ENCODE data around the gene INSC.

Gene INSC

GRCh38 chr11:15119826-15120225 lies 5.1 kb downstream of the INSC start:
- in situ Hi-C loops (cut with MboI; ENCODE audit: low sequenced_read_pairs) = no loop called here
- no peaks in the 10 kb centered on the region for H3K4me1 ChIP-seq

GRCh38 chr11:15123849-15124248 lies 9.1 kb downstream of the INSC start:
- H3K36me3 ChIP-seq (replicated peaks) = no peaks in the 10 kb centered on the region
- no peak overlapping the region for H3K4me3 ChIP-seq
- H3K27me3 ChIP-seq (ENCODE audit: low read depth) = no peaks in the 10 kb centered on the region
- in situ Hi-C loops (cut with MboI; ENCODE audit: low sequenced_read_pairs) = no loop called here
- H3K9me3 ChIP-seq = no peaks in the 10 kb centered on the region
- no peak for DNase-seq (ENCODE audit: low spot score in 2 of 2)
- no peaks in the 10 kb centered on the region for H3K4me1 ChIP-seq

More at GRCh38 chr11:15119826-15120225, 5.1 kb downstream of the INSC start:
- DNase-seq (ENCODE audit: low spot score in 2 of 2) = no peak
- no peak overlapping the region for H3K4me3 ChIP-seq
- H3K27me3 ChIP-seq (ENCODE audit: low read depth) = no peaks in the 10 kb centered on the region
- H3K9me3 ChIP-seq = no peaks in the 10 kb centered on the region
- H3K36me3 ChIP-seq (replicated peaks) = no peaks in the 10 kb centered on the region

GRCh38 chr11:15124528-15124927 lies 9.8 kb downstream of the INSC start:
- H3K36me3 ChIP-seq (replicated peaks) = no peaks in the 10 kb centered on the region
- H3K4me1 ChIP-seq = no peaks in the 10 kb centered on the region
- H3K4me3 ChIP-seq = no peak overlapping the region
- H3K27me3 ChIP-seq (ENCODE audit: low read depth) = no peaks in the 10 kb centered on the region
- in situ Hi-C loops (cut with MboI; ENCODE audit: low sequenced_read_pairs) = no loop called here
- DNase-seq (ENCODE audit: low spot score in 2 of 2) = no peak
- H3K9me3 ChIP-seq = no peaks in the 10 kb centered on the region

GRCh38 chr11:15127341-15127740 lies 12.6 kb downstream of the INSC start:
- H3K4me1 ChIP-seq = no peaks in the 10 kb centered on the region
- H3K36me3 ChIP-seq (replicated peaks) = no peaks in the 10 kb centered on the region
- H3K27me3 ChIP-seq (ENCODE audit: low read depth) = no peaks in the 10 kb centered on the region
- no peak overlapping the region for H3K4me3 ChIP-seq
- H3K9me3 ChIP-seq = no peaks in the 10 kb centered on the region
- in situ Hi-C loops (cut with MboI; ENCODE audit: low sequenced_read_pairs) = no loop called here
- DNase-seq (ENCODE audit: low spot score in 2 of 2) = no peak

- no peaks in the 10 kb centered on the region for H3K4me1 ChIP-seq
- no peaks in the 10 kb centered on the region for H3K27me3 ChIP-seq (ENCODE audit: low read depth)
- H3K4me3 ChIP-seq = no peak overlapping the region
- H3K36me3 ChIP-seq (replicated peaks) = no peaks in the 10 kb centered on the region
- DNase-seq (ENCODE audit: low spot score in 2 of 2) = no peak
- H3K9me3 ChIP-seq = no peaks in the 10 kb centered on the region
- in situ Hi-C loops (cut with MboI; ENCODE audit: low sequenced_read_pairs) = no loop called here
Observed at GRCh38 chr11:15128621-15129020, 13.9 kb downstream of the INSC start.

- Histone ChIP-seq H3K36me3 (replicated peaks) (no peaks in the 10 kb centered on the region), H3K4me3 (no peak overlapping the region), H3K4me1 (no peaks in the 10 kb centered on the region), H3K27me3 (ENCODE audit: low read depth) (no peaks in the 10 kb centered on the region), H3K9me3 (no peaks in the 10 kb centered on the region)
- no peak for DNase-seq (ENCODE audit: low spot score in 2 of 2)
- in situ Hi-C loops (cut with MboI; ENCODE audit: low sequenced_read_pairs) = no loop called here
Observed at GRCh38 chr11:15136166-15136565, 21.4 kb downstream of the INSC start.

DNA sequence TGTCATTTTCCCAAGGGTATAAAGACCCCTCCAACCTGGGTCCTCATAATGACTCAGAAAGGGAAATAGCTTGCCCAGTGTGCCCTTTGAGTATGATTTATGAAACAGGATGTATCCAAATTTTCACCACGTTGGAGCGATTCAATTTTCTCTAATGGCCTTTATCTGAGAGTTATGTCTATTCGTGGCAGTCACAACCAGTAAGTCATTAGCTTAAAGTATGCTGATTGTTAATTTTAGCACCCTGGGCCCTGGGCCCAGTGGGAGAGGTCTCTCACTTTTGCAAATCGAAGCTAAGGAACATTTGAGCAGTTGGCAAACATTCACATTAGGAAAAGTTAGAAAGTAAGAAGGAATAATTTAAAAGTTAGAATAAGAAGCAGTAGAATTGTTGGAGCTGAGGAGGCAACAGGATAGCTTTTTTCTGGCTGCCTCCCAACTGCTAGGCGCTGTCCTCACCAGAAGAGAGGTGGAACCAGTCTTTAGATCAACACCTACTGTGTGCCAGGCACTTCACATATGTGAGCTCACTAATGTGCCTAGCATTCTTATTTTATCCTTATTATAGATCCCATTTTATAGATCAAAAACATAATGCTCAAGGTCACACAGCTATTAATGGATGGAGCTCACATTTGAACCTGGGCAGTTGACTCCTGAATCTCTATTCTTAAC lies 24.5 kb downstream of the INSC start:
- DNase-seq (ENCODE audit: low spot score in 2 of 2) = no peak
- H3K36me3 ChIP-seq (replicated peaks) = no peaks in the 10 kb centered on the region
- in situ Hi-C loops (cut with MboI; ENCODE audit: low sequenced_read_pairs) = no loop called here

DNA sequence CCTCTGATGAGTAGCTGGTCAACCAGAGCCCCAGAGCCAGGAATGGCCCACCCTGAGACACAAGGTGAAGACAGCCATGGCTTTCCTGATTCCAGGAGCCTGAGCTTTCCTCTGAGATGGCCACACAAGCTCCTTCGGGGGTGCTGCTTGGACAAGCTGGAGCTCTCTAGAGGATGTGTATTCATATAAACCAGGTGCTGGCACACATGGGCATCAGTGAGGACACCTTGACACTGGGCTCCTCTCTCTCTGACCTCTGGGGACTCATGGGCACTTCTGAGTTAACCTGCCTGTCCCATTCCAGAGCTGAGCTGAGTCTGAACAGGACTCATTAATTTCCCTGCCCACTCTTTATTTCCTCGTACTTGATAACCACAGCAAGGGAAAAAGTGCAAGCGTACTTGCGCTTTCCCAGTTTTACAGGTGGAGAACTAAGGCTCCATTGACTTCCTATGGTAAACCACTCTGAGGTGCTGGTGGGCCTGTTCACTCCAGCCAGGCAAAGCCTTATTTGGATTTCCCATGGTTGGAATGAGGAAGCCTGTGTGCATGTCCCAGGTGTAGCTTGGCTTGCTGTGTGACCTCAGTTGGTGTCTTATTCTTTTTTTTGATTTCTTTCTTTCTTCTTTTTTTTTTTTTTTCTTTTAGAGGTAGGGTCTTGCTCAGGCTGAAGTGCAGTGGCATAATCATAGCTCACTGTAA lies 25.4 kb downstream of the INSC start:
- in situ Hi-C loops (cut with MboI; ENCODE audit: low sequenced_read_pairs) = no loop called here
- Histone ChIP-seq H3K4me1 (no peaks in the 10 kb centered on the region), H3K9me3 (no peaks in the 10 kb centered on the region), H3K27me3 (ENCODE audit: low read depth) (no peaks in the 10 kb centered on the region), H3K36me3 (replicated peaks) (no peaks in the 10 kb centered on the region), H3K4me3 (no peak overlapping the region)
- no peak for DNase-seq (ENCODE audit: low spot score in 2 of 2)

More for the DNA sequence above, 24.5 kb downstream of the INSC start:
- Histone ChIP-seq H3K4me3 (no peak overlapping the region), H3K4me1 (no peaks in the 10 kb centered on the region), H3K27me3 (ENCODE audit: low read depth) (no peaks in the 10 kb centered on the region), H3K9me3 (no peaks in the 10 kb centered on the region)

DNA sequence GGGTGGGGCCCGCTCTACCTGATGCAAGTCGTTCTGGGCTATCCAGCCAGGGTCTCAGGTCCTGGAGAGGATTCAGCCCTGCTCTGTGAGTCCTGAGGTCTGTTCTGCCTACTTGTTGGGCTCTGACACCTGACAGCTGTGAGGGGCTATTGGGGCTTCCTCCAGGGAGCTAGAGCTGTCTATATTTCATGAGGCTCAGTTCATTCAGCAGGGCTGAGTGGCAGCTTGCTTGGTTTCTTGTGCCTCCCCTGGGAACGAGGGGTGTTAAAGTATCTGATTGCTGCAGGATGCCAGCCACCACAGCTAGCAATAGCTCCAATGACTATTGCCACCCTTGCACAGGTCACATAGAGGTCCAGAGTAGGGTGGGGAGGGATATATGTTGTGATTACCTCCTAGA lies 26.7 kb downstream of the INSC start:
- no peaks in the 10 kb centered on the region for H3K36me3 ChIP-seq (replicated peaks)
- no peaks in the 10 kb centered on the region for H3K4me1 ChIP-seq
- in situ Hi-C loops (cut with MboI; ENCODE audit: low sequenced_read_pairs) = no loop called here
- no peaks in the 10 kb centered on the region for H3K9me3 ChIP-seq
- no peak overlapping the region for H3K4me3 ChIP-seq
- no peak for DNase-seq (ENCODE audit: low spot score in 2 of 2)
- no peaks in the 10 kb centered on the region for H3K27me3 ChIP-seq (ENCODE audit: low read depth)

- Histone ChIP-seq H3K36me3 (replicated peaks) (no peaks in the 10 kb centered on the region), H3K27me3 (ENCODE audit: low read depth) (no peaks in the 10 kb centered on the region), H3K9me3 (no peaks in the 10 kb centered on the region), H3K4me1 (no peaks in the 10 kb centered on the region), H3K4me3 (no peak overlapping the region)
- no peak for DNase-seq (ENCODE audit: low spot score in 2 of 2)
- in situ Hi-C loops (cut with MboI; ENCODE audit: low sequenced_read_pairs) = no loop called here
Observed at GRCh38 chr11:15142838-15143237, 28.1 kb downstream of the INSC start.

DNA sequence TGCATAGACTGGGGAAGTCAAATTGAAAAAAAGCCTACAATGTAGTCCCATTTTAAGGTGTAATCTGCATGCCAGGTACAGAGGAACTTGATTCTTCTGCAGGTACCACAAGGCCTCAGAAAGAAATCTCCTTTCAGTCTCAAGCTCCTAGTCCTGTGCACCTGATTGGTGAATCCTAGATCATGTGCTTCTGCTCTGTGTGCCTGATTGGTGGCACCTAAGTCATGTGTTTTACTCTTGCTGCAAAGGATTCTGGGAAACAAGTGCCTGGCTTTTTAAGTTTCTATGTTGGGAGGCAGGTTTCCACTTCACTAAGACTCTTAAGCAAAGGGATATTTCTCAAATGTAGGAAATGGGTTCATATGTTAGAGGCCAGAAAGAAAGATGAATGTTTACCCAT lies 29.1 kb downstream of the INSC start:
- H3K4me3 ChIP-seq = no peak overlapping the region
- no peaks in the 10 kb centered on the region for H3K36me3 ChIP-seq (replicated peaks)
- H3K4me1 ChIP-seq = no peaks in the 10 kb centered on the region
- DNase-seq (ENCODE audit: low spot score in 2 of 2) = no peak
- H3K27me3 ChIP-seq (ENCODE audit: low read depth) = no peaks in the 10 kb centered on the region
- H3K9me3 ChIP-seq = no peaks in the 10 kb centered on the region
- in situ Hi-C loops (cut with MboI; ENCODE audit: low sequenced_read_pairs) = no loop called here

DNA sequence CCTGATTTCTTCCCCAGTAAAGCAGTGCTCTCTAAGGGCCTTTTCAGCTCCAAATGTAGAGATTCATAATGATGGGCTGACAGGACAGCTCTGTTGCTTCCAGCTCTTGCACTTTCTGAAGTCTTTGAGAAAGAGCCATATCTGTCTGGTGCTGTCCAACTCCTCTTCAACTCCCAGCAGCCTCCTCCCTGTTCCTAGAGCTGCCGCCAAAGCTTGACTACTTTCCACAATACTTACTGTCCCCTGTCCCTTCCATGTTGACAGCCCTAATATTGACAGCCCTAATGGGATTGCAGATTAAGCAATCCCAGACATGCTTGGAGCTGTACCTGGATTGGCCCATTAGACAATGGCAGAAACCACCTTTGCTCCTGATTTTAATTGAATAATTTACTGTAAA lies 29.6 kb downstream of the INSC start:
- no peaks in the 10 kb centered on the region for H3K27me3 ChIP-seq (ENCODE audit: low read depth)

DNA sequence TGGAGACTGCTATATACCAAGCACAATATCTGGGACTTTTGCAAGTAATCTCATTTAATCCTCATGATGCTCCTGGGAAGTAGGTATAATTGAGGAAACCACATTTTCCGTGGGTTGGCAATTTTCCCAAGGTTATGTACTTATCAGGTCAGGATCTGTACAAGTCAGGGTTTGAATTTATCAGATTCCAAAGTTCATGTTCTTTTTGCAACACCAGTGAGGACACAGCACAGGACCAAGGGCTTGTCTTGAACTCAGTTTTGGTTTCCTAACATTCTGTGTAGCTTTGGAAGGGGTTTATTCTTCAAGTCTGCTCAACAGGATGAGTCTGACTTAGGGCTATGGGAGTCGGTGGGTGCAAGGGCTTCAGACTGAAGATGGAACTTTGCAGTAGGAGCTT lies 30.4 kb downstream of the INSC start:
- H3K27me3 ChIP-seq (ENCODE audit: low read depth) = no peaks in the 10 kb centered on the region
- no peaks in the 10 kb centered on the region for H3K36me3 ChIP-seq (replicated peaks)
- no peaks in the 10 kb centered on the region for H3K9me3 ChIP-seq
- no peak for DNase-seq (ENCODE audit: low spot score in 2 of 2)
- H3K4me1 ChIP-seq = no peaks in the 10 kb centered on the region
- H3K4me3 ChIP-seq = no peak overlapping the region
- in situ Hi-C loops (cut with MboI; ENCODE audit: low sequenced_read_pairs) = no loop called here

More for the DNA sequence above, 29.6 kb downstream of the INSC start:
- no peaks in the 10 kb centered on the region for H3K4me1 ChIP-seq
- DNase-seq (ENCODE audit: low spot score in 2 of 2) = no peak
- H3K9me3 ChIP-seq = no peaks in the 10 kb centered on the region
- H3K36me3 ChIP-seq (replicated peaks) = no peaks in the 10 kb centered on the region
- H3K4me3 ChIP-seq = no peak overlapping the region
- in situ Hi-C loops (cut with MboI; ENCODE audit: low sequenced_read_pairs) = no loop called here

GRCh38 chr11:15145615-15146014 lies 30.9 kb downstream of the INSC start:
- no peaks in the 10 kb centered on the region for H3K36me3 ChIP-seq (replicated peaks)
- H3K4me3 ChIP-seq = no peak overlapping the region
- DNase-seq (ENCODE audit: low spot score in 2 of 2) = no peak
- no peaks in the 10 kb centered on the region for H3K4me1 ChIP-seq
- in situ Hi-C loops (cut with MboI; ENCODE audit: low sequenced_read_pairs) = no loop called here
- no peaks in the 10 kb centered on the region for H3K9me3 ChIP-seq
- H3K27me3 ChIP-seq (ENCODE audit: low read depth) = no peaks in the 10 kb centered on the region

Measured in HAP-1 (cell line).